Adipose tissue (tissue), 3 donors: ENCODE data around the gene RPS19BP1. TPM values are rescaled to one million over a fixed set of nuclear protein-coding genes. Genes with fewer than 3 reads are reported as not detected.
A peak's percentile ranks its signal among the peaks of the same experiment; 100 is the strongest.

Experiments used
- H3K27ac ChIP-seq: one replicate; pipeline ENCODE4 v1.5.1; 2013; ENCODE audit warnings: low read depth, low read length
- WGBS, 3 donors: extraction: QIAGEN DNeasy Blood & Tissue Kit; methylation state at CpG; one replicate each; pipeline ENCODE4 v1.1.7; 2013; 5-methylcytosine and 5-hydroxymethylcytosine counted together
- polyA plus RNA-seq, 3 donors: library from polyadenylated mRNA; stranded (reverse); fragments of 200-250 nt; gene quantifications; one replicate each; pipeline ENCODE4 v1.2.3, GENCODE V29; 2013
- donor health status: healthy with polysubstance abuse.
- donor health status: Bipolar disorder and iron deficiency.
- donor health status: healthy.

RPS19BP1 gene
- polyA plus RNA-seq: 100 to 1,000 TPM; 123 to 166 (median 153) TPM

DNA sequence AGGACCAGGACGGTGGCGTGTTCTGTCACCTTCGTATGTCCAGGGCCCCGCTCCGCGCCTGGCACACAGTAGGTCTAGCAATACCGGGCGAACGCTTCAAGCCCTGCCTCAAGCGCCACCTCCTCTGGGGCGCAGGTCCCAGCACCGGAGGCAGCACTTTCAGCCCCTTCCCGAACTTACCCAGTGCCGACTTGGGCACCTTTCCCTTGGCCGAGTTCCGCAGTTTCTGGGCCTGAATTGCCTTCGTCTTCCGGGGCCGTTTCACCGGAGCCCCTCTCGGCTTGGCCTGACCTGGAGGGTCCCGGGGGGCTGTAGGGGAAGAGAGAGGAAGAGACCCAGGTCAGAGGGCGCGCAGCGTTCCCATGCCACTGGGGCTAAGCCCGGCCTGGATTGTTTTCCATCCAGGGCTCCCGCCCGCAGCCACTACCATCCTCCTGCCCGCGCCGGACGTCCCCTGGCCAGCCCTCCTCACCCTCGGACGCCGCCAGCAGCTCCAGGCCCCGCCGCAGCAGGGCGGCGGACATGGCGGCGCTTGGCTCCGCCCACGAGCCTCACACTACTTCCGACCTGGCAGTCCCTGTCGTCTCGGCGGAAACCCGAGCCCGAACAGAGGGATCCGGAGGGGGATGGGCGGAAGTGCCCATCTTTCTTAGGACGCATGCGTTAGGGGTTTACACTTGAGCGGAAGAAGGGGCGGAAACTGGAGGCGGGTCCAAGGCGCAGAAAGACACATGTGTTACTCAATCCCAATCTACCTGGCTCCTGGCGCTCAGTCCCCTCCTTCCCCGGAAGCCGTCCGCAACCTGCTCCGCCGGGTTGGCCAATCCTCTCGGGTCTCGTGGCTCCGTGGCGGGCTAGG, at the start of gene RPS19BP1:
TSS of gene RPS19BP1 (minus strand) at position 534 of the 859 bp plus-strand sequence. CDS start at position 524, 10 bp downstream.
- peak within 1 kb of the TSS; percentile 49 for H3K27ac ChIP-seq
- WGBS, 3 donors: 0% methylated on average over 65 to 67 of the region's 67 CpGs

GRCh38 chr22:39581303-39581702, 48.8 kb upstream of the RPS19BP1 start:
- 69 to 95% (median 90%) methylated on average over 8 of the region's 8 CpGs for WGBS, 3 donors
- no peak overlapping the region for H3K27ac ChIP-seq

- WGBS, 3 donors: 83 to 90% (median 89%) methylated on average over 6 of the region's 6 CpGs
- no peak overlapping the region for H3K27ac ChIP-seq
Measured at GRCh38 chr22:39580795-39581194, 48.2 kb upstream of the RPS19BP1 start.

GRCh38 chr22:39580006-39580441, 47.5 kb upstream of the RPS19BP1 start:
- 33 to 50% (median 43%) methylated on average over 5 of the region's 5 CpGs for WGBS, 3 donors
- no peak overlapping the region for H3K27ac ChIP-seq

- no peak overlapping the region for H3K27ac ChIP-seq
- WGBS, 3 donors: 73 to 93% (median 90%) methylated on average over 7 of the region's 7 CpGs
Measured at GRCh38 chr22:39577900-39578299, 45.4 kb upstream of the RPS19BP1 start.

GRCh38 chr22:39577366-39577765, 44.8 kb upstream of the RPS19BP1 start:
- H3K27ac ChIP-seq: no peak overlapping the region
- 68 to 79% (median 72%) methylated on average over 21 of the region's 21 CpGs for WGBS, 3 donors

DNA sequence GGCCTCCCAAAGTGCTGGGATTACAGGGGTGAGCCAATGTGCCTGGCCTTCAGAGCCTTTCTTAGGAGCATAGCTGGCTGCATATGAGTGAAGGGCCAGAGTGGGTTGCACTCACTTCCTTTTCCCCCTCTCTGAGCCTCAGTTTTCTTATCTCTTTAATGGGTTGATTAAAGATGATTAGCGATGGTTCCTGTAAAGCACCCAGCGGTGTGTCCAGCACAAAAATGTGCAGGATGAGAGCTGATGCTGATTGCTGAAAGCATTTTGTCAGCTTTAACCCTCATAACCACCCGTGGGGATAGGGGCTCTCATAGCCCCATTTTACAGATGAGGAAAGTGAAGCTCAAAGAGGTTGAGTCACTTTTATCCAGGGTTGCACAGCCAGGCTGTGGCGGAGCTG, 43.5 kb upstream of the RPS19BP1 start:
- H3K27ac ChIP-seq: no peak overlapping the region
- 87 to 94% (median 92%) methylated on average over 4 of the region's 4 CpGs for WGBS, 3 donors

GRCh38 chr22:39575552-39575825, 42.9 kb upstream of the RPS19BP1 start:
- no peak overlapping the region for H3K27ac ChIP-seq
- 91 to 96% (median 92%) methylated on average over 2 of the region's 2 CpGs for WGBS, 3 donors

- WGBS, 3 donors: 79 to 84% (median 80%) methylated on average over 14 of the region's 14 CpGs
- no peak overlapping the region for H3K27ac ChIP-seq
Measured at GRCh38 chr22:39574779-39575551, 42.4 kb upstream of the RPS19BP1 start.

DNA sequence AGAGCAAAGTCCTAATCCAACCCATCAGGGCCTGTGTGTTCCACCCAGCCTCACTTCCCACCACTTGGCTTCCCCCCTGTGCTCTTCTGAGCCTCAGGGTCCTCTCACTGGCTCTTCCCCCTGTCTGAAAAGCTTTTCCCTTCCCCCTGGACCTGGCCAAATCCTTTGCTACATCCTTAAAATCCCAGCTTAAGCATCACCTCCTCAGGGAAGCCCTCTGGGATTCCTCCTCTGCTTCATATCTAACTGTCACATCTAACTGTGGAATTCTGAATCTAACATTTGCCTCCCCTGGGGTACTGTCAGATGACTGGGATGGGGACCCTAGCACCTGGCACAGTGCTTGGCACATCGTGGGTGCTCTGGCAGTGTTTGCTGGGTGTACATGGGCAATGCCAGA, 39.0 kb upstream of the RPS19BP1 start:
- 44 to 83% (median 58%) methylated on average over 1 of the region's 1 CpG for WGBS, 3 donors
- no peak overlapping the region for H3K27ac ChIP-seq

DNA sequence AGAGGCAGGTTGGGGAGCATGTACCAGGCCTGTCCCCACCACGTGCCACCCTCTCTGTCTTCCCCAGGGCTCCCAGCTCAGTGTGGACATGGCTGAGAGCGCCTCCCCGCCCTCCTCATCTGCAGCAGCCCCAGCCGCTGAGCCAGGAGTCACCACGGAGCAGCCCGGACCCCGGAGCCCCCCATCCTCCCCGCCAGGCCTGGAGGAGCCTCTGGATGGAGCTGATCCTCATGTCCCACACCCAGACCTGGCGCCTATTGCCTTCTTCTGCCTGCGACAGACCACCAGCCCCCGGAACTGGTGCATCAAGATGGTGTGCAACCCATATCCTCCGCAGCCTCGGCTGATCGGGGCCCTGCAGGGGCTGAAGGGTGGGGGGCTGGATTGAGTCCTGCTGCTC, 38.1 kb upstream of the RPS19BP1 start, which contains the start of gene CACNA1I:
TSS of gene CACNA1I (plus strand) at position 89 of the 400 bp plus-strand sequence. CDS start at position 89, 0 bp downstream.
- WGBS, 3 donors: 82 to 86% (median 84%) methylated on average over 12 to 14 of the region's 14 CpGs
- H3K27ac ChIP-seq: no peak within 1 kb of the TSS

GRCh38 chr22:39570226-39570625, 37.7 kb upstream of the RPS19BP1 start:
- no peak overlapping the region for H3K27ac ChIP-seq
- WGBS, 3 donors: 74 to 80% (median 75%) methylated on average over 3 of the region's 3 CpGs

GRCh38 chr22:39569066-39569465, 36.5 kb upstream of the RPS19BP1 start:
- no peak overlapping the region for H3K27ac ChIP-seq
- WGBS, 3 donors: 92 to 97% (median 94%) methylated on average over 7 of the region's 7 CpGs

GRCh38 chr22:39568278-39568981, 35.9 kb upstream of the RPS19BP1 start:
- no peak overlapping the region for H3K27ac ChIP-seq
- 71 to 75% (median 73%) methylated on average over 19 of the region's 19 CpGs for WGBS, 3 donors

DNA sequence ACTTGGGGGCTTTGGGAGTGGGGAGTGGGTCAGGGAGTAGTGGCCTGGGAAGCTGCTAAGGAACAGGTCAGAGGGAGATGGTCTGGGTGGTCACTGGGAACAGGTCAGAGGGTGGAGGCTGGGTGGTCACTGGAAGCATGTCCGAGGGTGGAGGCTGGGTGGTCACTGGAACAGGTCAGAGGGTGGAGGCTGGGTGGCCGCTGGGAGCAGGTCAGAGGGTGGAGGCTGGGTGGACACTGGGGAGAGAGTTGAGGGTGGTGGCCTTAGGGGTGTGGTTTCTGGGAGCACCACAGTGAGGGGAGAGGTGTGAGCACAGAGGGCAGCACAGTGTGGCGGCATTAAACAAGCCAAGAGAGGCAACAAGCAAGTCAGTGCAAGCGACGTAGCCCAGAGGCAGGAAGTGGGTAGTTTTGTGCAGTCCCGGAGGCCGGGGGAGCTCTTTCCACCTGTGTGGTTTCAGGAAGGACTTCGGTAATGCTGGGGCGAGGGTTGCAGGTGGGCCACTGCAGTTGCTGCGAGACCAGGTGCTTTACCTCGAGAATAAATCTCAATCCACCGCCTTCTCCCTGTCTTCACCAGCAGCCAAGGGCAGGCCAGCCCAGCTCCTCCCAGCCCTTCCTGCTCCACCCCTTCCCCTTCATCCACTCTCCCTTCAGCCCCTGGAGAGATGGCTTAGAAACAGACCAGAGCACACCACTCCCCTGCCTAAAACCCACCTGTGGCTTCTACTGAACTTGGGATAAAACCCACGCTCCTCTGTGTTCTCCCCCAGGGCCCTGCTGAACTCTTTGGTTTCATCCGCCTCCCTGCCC, 34.8 kb upstream of the RPS19BP1 start:
- WGBS, 3 donors: 42 to 72% (median 42%) methylated on average over 13 to 14 of the region's 14 CpGs

GRCh38 chr22:39565414-39565944, 32.9 kb upstream of the RPS19BP1 start:
- WGBS, 3 donors: 93 to 98% (median 97%) methylated on average over 5 of the region's 5 CpGs
- no peak overlapping the region for H3K27ac ChIP-seq

More for the DNA sequence above, 34.8 kb upstream of the RPS19BP1 start:
- H3K27ac ChIP-seq: no peak overlapping the region

DNA sequence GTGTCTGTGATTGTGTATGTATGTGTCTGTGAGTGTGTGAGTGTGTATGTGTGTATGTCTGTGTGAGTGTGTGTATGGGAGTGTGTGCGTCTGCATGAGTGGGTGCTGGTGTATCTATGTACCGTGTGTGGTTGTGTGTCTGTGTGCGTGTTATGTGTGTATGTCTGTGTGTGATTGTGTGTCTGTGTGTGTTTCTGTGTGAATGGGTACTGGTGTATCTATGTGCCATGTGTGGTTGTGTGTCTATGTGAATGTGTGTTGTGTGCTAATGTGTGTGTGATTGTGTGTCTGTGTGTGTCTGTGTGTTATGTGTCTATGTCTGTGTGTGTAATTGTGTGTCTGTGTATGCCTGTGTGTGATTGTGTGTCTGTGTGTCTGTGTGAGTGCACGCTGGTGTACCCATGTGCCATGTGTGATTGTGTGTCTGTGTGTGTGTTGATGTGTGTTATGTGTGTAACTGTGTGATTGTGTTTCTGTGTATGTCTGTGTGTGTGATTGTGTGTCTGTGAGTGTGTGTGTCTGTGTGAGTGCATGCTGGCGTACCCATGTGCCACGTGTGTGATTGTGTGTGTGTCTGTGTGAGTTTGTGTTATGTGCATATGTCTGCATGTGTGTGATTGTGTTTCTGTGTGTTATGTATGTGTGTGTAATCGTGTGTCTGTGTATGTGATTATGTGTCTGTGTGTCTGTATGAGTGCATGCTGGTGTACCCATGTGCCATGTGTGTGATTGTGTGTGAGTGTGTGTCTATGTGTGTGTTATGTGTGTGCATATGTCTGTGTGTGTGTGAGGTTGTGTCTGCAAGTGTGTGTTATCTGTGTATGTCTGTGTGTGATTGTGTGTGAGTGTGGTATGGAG, 31.3 kb upstream of the RPS19BP1 start:
- WGBS, 3 donors: 77 to 88% (median 79%) methylated on average over 7 of the region's 7 CpGs
- no peak overlapping the region for H3K27ac ChIP-seq
